ENCODE measurements around the gene LHX4. TPM values are rescaled to one million over a fixed set of nuclear protein-coding genes. Genes with fewer than 3 reads are reported as not detected.

The LHX4 gene
- total RNA-seq, 3 donors from 2014 or later: not detected

DNA sequence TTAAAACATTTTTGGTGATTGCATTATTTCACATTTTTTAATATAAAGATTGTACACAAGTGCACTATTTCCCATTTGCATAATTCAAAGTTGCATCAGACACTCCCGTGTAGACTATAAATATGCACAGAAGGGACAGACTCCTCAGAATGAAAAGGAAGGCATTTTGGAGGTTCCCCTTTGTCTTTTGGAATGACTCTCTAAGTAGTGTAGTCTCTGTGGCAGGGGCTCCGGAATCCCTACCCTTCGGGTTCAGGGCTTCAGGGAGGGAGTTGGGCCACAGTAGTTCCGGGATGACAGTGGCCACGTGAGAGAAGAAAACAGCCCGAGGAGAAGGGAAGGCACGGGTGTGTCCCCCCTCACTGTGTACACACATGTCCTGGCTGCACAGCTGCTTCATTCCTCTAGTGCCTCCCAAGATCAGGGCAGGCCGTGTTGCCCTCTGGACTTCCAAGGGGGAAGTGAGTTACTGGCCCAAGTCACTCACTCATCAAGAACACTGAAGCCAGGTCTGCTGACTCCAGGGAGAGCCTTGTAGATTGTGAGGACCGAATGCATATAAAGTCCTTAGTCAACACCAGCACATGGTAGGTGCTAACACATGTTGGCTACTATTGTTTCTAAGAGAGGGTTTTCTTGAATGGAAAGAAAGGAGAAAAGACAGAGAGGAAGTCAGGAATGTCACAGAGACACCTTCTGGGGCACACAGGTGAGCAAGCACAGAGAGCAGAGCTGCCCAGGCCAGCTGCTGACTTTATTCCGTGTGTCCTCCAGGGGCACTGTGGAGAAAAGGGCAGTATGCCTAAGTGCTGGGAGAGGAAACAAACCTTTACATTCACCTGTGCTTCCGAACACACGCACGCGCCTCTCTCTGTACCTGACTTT is 39.8 kb downstream of the LHX4 start:
- DNase-seq (ENCODE audit: low spot score in 2 of 2): no peak

GRCh38 chr1:180270530-180271271 is 40.6 kb downstream of the LHX4 start:
- H3K4me3 ChIP-seq: no peak overlapping the region
- DNase-seq (ENCODE audit: low spot score in 2 of 2): no peak
- H3K4me1 ChIP-seq: no peaks in the 10 kb centered on the region
- no peaks in the 10 kb centered on the region for H3K36me3 ChIP-seq
- intact Hi-C loops (cut with DNase I; ENCODE audit: low total_unique reads): no loop called here
- TF ChIP-seq, protein P1, sequence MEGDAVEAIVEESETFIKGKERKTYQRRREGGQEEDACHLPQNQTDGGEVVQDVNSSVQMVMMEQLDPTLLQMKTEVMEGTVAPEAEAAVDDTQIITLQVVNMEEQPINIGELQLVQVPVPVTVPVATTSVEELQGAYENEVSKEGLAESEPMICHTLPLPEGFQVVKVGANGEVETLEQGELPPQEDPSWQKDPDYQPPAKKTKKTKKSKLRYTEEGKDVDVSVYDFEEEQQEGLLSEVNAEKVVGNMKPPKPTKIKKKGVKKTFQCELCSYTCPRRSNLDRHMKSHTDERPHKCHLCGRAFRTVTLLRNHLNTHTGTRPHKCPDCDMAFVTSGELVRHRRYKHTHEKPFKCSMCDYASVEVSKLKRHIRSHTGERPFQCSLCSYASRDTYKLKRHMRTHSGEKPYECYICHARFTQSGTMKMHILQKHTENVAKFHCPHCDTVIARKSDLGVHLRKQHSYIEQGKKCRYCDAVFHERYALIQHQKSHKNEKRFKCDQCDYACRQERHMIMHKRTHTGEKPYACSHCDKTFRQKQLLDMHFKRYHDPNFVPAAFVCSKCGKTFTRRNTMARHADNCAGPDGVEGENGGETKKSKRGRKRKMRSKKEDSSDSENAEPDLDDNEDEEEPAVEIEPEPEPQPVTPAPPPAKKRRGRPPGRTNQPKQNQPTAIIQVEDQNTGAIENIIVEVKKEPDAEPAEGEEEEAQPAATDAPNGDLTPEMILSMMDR (IDR thresholded peaks at IDR 0.05): no peak
- TF ChIP-seq POLR2AphosphoS5 (IDR thresholded peaks at IDR 0.05) (no peak), POLR2A (IDR thresholded peaks at IDR 0.05) (no peak)
- no peaks in the 10 kb centered on the region for H3K9me3 ChIP-seq
- no peak overlapping the region for H3K27ac ChIP-seq
- H3K27me3 ChIP-seq: no peaks in the 10 kb centered on the region

More for the DNA sequence above, 39.8 kb downstream of the LHX4 start:
- no peaks in the 10 kb centered on the region for H3K36me3 ChIP-seq
- no peaks in the 10 kb centered on the region for H3K27me3 ChIP-seq
- H3K27ac ChIP-seq: no peak overlapping the region
- intact Hi-C loops (cut with DNase I; ENCODE audit: low total_unique reads): no loop called here
- no peak overlapping the region for H3K4me3 ChIP-seq
- TF ChIP-seq POLR2AphosphoS5 (IDR thresholded peaks at IDR 0.05): no peak
- no peak for TF ChIP-seq POLR2A (IDR thresholded peaks at IDR 0.05)
- TF ChIP-seq, protein P1 (IDR thresholded peaks at IDR 0.05): no peak
- H3K9me3 ChIP-seq: no peaks in the 10 kb centered on the region
- H3K4me1 ChIP-seq: no peaks in the 10 kb centered on the region

DNA sequence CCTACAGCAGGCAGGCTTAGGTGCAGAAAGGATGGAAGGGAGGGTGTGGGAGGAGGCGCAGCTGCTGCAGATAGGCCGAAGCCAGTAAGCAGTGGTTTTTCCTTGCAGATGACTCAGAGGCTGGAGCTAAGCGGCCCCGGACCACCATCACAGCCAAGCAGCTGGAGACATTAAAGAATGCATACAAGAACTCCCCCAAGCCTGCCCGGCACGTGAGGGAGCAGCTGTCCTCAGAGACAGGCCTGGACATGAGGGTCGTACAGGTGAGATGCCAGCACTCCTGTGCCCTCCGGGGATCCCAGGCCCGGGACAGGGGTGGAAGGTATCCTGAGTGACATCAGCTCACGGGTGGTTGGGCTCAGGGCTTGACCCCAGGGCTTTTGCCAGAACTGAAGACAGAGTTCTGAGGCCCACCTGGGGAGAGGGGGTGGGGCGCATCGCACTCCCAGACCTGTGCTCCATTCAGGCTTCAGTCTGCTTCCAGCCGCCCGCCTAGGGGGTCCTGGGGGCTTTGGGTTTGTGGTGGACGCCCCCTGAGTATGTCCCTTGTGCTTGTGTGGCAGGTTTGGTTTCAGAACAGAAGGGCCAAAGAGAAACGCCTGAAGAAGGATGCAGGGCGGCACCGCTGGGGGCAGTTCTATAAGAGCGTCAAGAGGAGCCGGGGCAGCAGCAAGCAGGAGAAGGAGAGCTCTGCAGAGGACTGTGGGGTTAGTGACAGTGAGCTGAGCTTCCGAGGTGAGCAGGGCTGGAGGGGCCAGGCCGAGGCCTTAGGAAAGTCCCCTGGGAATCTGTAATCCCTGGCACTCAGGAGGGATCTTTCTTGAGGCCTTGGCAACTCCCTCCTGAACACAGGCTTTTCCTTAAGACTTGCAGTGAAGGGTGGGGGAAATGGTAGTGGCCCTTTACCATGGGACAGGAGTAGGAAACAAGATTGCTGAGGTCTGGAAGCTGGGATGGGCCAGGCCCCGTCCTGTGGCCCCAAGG is 41.5 kb downstream of the LHX4 start:
- no peaks in the 10 kb centered on the region for H3K4me1 ChIP-seq
- intact Hi-C loops (cut with DNase I; ENCODE audit: low total_unique reads): no loop called here
- H3K36me3 ChIP-seq: no peaks in the 10 kb centered on the region
- H3K9me3 ChIP-seq: no peaks in the 10 kb centered on the region
- no peak for TF ChIP-seq POLR2AphosphoS5 (IDR thresholded peaks at IDR 0.05)
- no peaks in the 10 kb centered on the region for H3K27me3 ChIP-seq
- DNase-seq (ENCODE audit: low spot score in 2 of 2): no peak
- no peak overlapping the region for H3K4me3 ChIP-seq
- no peak overlapping the region for H3K27ac ChIP-seq

DNA sequence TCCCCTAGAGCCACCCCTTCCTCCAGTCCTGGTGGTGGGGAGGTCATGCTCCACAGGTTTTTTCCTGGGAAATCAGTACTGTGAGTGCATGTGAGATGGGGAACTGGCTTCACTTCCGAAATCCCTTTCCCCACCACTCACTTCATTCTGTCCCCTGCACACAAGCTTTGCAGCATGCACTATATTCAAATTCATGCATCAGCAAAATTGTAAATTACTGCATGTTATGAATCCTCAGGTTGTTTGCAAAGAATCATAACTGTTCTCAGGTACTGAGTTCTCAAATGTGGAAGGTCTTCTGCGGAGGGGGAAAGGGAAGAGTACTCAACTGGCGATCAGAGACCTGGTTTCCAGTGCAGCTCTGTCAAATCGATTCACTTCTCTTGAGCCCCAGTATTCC is 42.3 kb downstream of the LHX4 start:
- H3K36me3 ChIP-seq: no peaks in the 10 kb centered on the region
- H3K9me3 ChIP-seq: no peaks in the 10 kb centered on the region
- H3K27ac ChIP-seq: no peak overlapping the region
- no peak overlapping the region for H3K4me3 ChIP-seq
- no peak for DNase-seq (ENCODE audit: low spot score in 2 of 2)
- TF ChIP-seq, protein P1 (IDR thresholded peaks at IDR 0.05): no peak
- no peak for TF ChIP-seq POLR2AphosphoS5 (IDR thresholded peaks at IDR 0.05)
- no peak for TF ChIP-seq POLR2A (IDR thresholded peaks at IDR 0.05)
- H3K4me1 ChIP-seq: no peaks in the 10 kb centered on the region
- intact Hi-C loops (cut with DNase I; ENCODE audit: low total_unique reads): no loop called here
- no peaks in the 10 kb centered on the region for H3K27me3 ChIP-seq

DNA sequence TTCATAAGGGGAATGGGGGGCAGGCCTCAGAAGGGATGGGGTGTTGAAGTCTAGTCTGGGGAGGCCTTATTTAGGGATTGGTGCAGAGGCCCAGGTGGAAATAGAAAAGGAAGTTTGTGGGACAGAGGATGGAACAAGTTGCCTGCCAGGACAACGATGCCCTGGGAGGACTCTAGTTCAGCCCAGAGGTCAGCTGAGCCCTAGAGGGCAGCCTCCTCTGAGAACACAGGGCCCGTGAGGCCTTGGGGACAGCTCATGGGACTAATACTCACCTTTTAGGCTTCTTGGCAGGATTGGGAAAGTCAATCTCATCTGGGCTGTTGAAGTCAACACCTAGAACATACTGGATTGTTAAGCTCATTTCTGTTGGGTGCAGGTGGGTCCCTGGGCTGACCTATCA is 43.0 kb downstream of the LHX4 start:
- H3K27me3 ChIP-seq: no peaks in the 10 kb centered on the region
- no peaks in the 10 kb centered on the region for H3K36me3 ChIP-seq
- H3K27ac ChIP-seq: no peak overlapping the region
- intact Hi-C loops (cut with DNase I; ENCODE audit: low total_unique reads): no loop called here
- no peaks in the 10 kb centered on the region for H3K9me3 ChIP-seq
- TF ChIP-seq POLR2AphosphoS5 (IDR thresholded peaks at IDR 0.05) (no peak), POLR2A (IDR thresholded peaks at IDR 0.05) (no peak)
- TF ChIP-seq, protein P1 (IDR thresholded peaks at IDR 0.05): no peak
- no peak overlapping the region for H3K4me3 ChIP-seq
- no peaks in the 10 kb centered on the region for H3K4me1 ChIP-seq
- DNase-seq (ENCODE audit: low spot score in 2 of 2): no peak

Data from breast epithelium (tissue), 4 donors.